IPS-NIHi11 (cell line): ENCODE results near the gene OCRL.
A peak's percentile ranks its signal among the peaks of the same experiment; 100 is the strongest.
"Not testable (repeated sequence)": the region's sequence is repeated elsewhere in the genome, so short reads cannot be mapped to it uniquely, and the experiment has no call there.

ENCODE experiments used
- DNase-seq: peaks from one replicate; pipeline ENCODE4 v3.0.0; 2012; ENCODE audit warnings: mixed read lengths, low spot score

OCRL gene

GRCh38 chrX:129534816-129535578, 5.1 kb upstream of the OCRL start:
- no peak for DNase-seq

- DNase-seq, result no peak
Observed at GRCh38 chrX:129540722-129541184, 694 bp downstream of the OCRL start.

- DNase-seq, result no peak
Observed at GRCh38 chrX:129544780-129545179, 4.7 kb downstream of the OCRL start.

- DNase-seq, result no peak
Observed at GRCh38 chrX:129545408-129545807, 5.3 kb downstream of the OCRL start.

- DNase-seq, result no peak
Observed at GRCh38 chrX:129549124-129549523, 9.1 kb downstream of the OCRL start.

GRCh38 chrX:129553619-129554288, 13.7 kb downstream of the OCRL start:
- no peak for DNase-seq

GRCh38 chrX:129554816-129555215, 14.8 kb downstream of the OCRL start:
- DNase-seq, result not testable (repeated sequence)

GRCh38 chrX:129556806-129557315, 16.8 kb downstream of the OCRL start:
- DNase-seq, result no peak

GRCh38 chrX:129557844-129558480, 17.9 kb downstream of the OCRL start:
- no peak for DNase-seq

GRCh38 chrX:129559783-129560182, 19.7 kb downstream of the OCRL start:
- DNase-seq, result no peak

- DNase-seq, result no peak
Observed at GRCh38 chrX:129561453-129561852, 21.4 kb downstream of the OCRL start.

- not testable (repeated sequence) for DNase-seq
Observed at GRCh38 chrX:129564345-129564744, 24.3 kb downstream of the OCRL start.

GRCh38 chrX:129565046-129565650, 25.1 kb downstream of the OCRL start:
- DNase-seq, result peak; percentile 27

- DNase-seq, result no peak
Observed at GRCh38 chrX:129566073-129566472, 26.0 kb downstream of the OCRL start.

- no peak for DNase-seq
Observed at GRCh38 chrX:129568349-129568748, 28.3 kb downstream of the OCRL start.

GRCh38 chrX:129572422-129572821, 32.4 kb downstream of the OCRL start:
- DNase-seq, result no peak

- DNase-seq, result not testable (repeated sequence)
Observed at GRCh38 chrX:129573652-129574051, 33.6 kb downstream of the OCRL start.

- DNase-seq, result no peak
Observed at GRCh38 chrX:129574214-129574613, 34.2 kb downstream of the OCRL start.

- DNase-seq, result no peak
Observed at GRCh38 chrX:129576539-129576938, 36.5 kb downstream of the OCRL start.

- no peak for DNase-seq
Observed at GRCh38 chrX:129577473-129577872, 37.4 kb downstream of the OCRL start.

GRCh38 chrX:129577877-129578276, 37.8 kb downstream of the OCRL start:
- no peak for DNase-seq

- DNase-seq, result no peak
Observed at GRCh38 chrX:129581904-129582303, 41.8 kb downstream of the OCRL start.
